ENCODE results near the gene CAMSAP1. TPM values are rescaled to one million over a fixed set of nuclear protein-coding genes. Genes with fewer than 3 reads are reported as not detected.
"Not testable (repeated sequence)": the region's sequence is repeated elsewhere in the genome, so short reads cannot be mapped to it uniquely, and the experiment has no call there.

Gene CAMSAP1
- total and polyA plus RNA-seq, 10 donors, result 2.4 to 34.3 (median 19.8) TPM

DNA sequence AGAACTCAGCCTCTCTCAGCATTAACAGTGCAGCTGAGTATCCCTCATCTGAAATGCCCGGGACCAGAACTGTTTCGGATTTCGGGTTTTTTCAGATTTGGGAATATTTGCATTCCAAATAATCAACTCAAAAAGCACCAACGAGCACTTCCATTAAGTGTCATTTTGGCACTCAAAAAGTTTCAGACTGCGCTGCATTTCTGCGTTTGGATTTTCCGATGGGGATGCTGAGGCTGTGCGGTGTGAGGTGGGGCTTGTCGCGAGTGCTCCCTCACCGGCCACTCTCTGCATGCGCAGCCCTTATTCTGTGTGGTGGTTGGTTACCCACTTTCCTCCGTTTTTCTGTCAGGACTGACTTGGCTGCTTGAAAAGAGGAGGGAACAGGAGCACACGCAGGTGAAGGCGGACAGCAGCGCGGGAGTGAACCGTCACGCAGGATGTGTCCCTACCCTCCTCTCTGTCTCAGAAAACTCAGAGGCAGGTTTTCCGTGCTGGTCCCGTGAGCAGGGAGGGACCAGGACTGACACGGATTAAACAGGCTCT lies 45.4 kb upstream of the CAMSAP1 start:
- 93 to 97% (median 94%) methylated on average over 22 of the region's 22 CpGs for WGBS, 5 donors
- no peaks in the 10 kb centered on the region for H3K9me3 ChIP-seq
- H3K4me1 ChIP-seq, result peaks cover 0 to 17% (median under 1%) of the 10 kb centered on the region in 6 donors
- no peak for DNase-seq
- no peaks in the 10 kb centered on the region for H3K27me3 ChIP-seq (replicated peaks in 1 of 7)
- H3K27ac ChIP-seq, result no peak overlapping the region
- TF ChIP-seq CTCF (IDR thresholded peaks at IDR 0.05 in 8 of 11, conservative IDR thresholded peaks at IDR 0.05 in 3 of 11) (no peak), POLR2AphosphoS5 (IDR thresholded peaks at IDR 0.05) (no peak), POLR2A (IDR thresholded peaks at IDR 0.05) (no peak)
- intact Hi-C loops (cut with DNase I; ENCODE audit: low total_unique reads), result no loop called here
- peaks cover 5 to 85% (median 53%) of the 10 kb centered on the region in 6 donors for H3K36me3 ChIP-seq
- no peak overlapping the region for H3K4me3 ChIP-seq

GRCh38 chr9:135951889-135952663 lies 44.7 kb upstream of the CAMSAP1 start:
- DNase-seq, result no peak
- Histone ChIP-seq H3K27me3 (replicated peaks in 1 of 7) (no peaks in the 10 kb centered on the region), H3K9me3 (no peaks in the 10 kb centered on the region), H3K36me3 (peaks cover 5 to 91% (median 60%) of the 10 kb centered on the region in 6 donors), H3K4me3 (no peak overlapping the region), H3K27ac (no peak overlapping the region), H3K4me1 (peaks cover 0 to 12% (median 0%) of the 10 kb centered on the region in 6 donors)
- intact Hi-C loops (cut with DNase I; ENCODE audit: low total_unique reads), result no loop called here
- 86 to 93% (median 93%) methylated on average over 16 to 18 of the region's 18 CpGs for WGBS, 5 donors
- TF ChIP-seq CTCF (IDR thresholded peaks at IDR 0.05 in 8 of 11, conservative IDR thresholded peaks at IDR 0.05 in 3 of 11) (no peak), POLR2AphosphoS5 (IDR thresholded peaks at IDR 0.05) (no peak), POLR2A (IDR thresholded peaks at IDR 0.05) (no peak)

- H3K27ac ChIP-seq; H3K9me3 ChIP-seq; H3K4me3 ChIP-seq; DNase-seq; H3K27me3 ChIP-seq (replicated peaks in 1 of 7); intact Hi-C loops (cut with DNase I; ENCODE audit: low total_unique reads); H3K4me1 ChIP-seq: not testable (repeated sequence)
- peaks cover 5 to 99% (median 68%) of the 10 kb centered on the region in 6 donors for H3K36me3 ChIP-seq
- WGBS, 5 donors, result 94 to 97% (median 95%) methylated on average over 8 of the region's 8 CpGs
Measured at GRCh38 chr9:135951310-135951709, 44.0 kb upstream of the CAMSAP1 start.

GRCh38 chr9:135950841-135951240 lies 43.5 kb upstream of the CAMSAP1 start:
- intact Hi-C loops (cut with DNase I; ENCODE audit: low total_unique reads); H3K4me3 ChIP-seq; H3K27ac ChIP-seq; H3K27me3 ChIP-seq (replicated peaks in 1 of 7); H3K4me1 ChIP-seq; H3K9me3 ChIP-seq; DNase-seq: not testable (repeated sequence)
- WGBS, 5 donors, result 95 to 100% (median 97%) methylated on average over 4 of the region's 4 CpGs
- peaks cover 5 to 99% (median 72%) of the 10 kb centered on the region in 6 donors for H3K36me3 ChIP-seq

DNA sequence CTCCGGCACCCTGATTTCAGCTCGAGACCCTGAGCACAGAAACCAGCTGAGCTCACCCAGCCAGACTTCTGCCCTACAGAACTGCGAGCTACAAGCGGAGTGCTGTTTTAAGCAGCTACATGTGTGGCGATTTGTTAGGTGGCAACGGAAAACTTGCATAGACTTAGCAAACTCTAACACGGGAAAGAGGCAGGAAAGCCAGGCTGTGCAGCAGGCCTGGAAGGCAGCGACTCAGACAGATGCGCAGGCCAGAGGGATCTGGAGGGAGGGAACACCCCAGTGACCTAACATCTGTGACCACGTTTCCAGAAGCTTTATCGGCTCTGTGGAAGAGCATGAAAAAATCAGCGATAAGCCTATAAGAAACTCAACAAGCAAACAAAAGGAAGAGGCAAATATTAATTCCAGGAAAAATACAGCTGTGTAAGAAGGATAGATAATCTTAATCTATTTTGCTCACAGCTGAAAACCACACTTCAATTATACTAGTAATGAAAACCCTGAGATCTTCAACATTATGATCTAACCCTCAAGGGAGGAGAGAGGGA lies 42.9 kb upstream of the CAMSAP1 start:
- 91 to 97% (median 93%) methylated on average over 12 of the region's 12 CpGs for WGBS, 5 donors
- Histone ChIP-seq H3K36me3 (peaks cover 5 to 100% (median 79%) of the 10 kb centered on the region in 6 donors), H3K27ac (no peak overlapping the region), H3K27me3 (replicated peaks in 1 of 7) (no peaks in the 10 kb centered on the region), H3K4me3 (no peak overlapping the region), H3K9me3 (no peaks in the 10 kb centered on the region), H3K4me1 (no peaks in the 10 kb centered on the region)
- TF ChIP-seq POLR2AphosphoS5 (IDR thresholded peaks at IDR 0.05) (no peak), CTCF (IDR thresholded peaks at IDR 0.05 in 8 of 11, conservative IDR thresholded peaks at IDR 0.05 in 3 of 11) (no peak), POLR2A (IDR thresholded peaks at IDR 0.05) (no peak)
- intact Hi-C loops (cut with DNase I; ENCODE audit: low total_unique reads), result no loop called here
- no peak for DNase-seq
